HG03066 (cell line): ENCODE results near the gene TDRKH.

ENCODE experiments used
- ATAC-seq: cut with Tn5 transposase; IDR thresholded peaks from one replicate; pipeline ENCODE4 v1.9.1; 2021; ENCODE audit warnings: low read depth; ENCODE audit not compliant: unreplicated experiment

The TDRKH gene

GRCh38 chr1:151790071-151790939, at the start of gene TDRKH:
Gene TDRKH, minus strand, starts transcription at chr1:151790500. Its CDS starts 7,478 bp downstream, at chr1:151783022.
- peak; percentile 94 for ATAC-seq

GRCh38 chr1:151839457-151840403, 49.4 kb upstream of the TDRKH start, which contains the start of gene C2CD4D:
Gene C2CD4D, minus strand, starts transcription at chr1:151839820. Its CDS starts 831 bp downstream, at chr1:151838989.
- ATAC-seq, result no peak

GRCh38 chr1:151839082-151839412, 48.7 kb upstream of the TDRKH start:
- ATAC-seq, result no peak

GRCh38 chr1:151838222-151839081, 48.2 kb upstream of the TDRKH start:
- ATAC-seq, result no peak

GRCh38 chr1:151837884-151838221, 47.6 kb upstream of the TDRKH start:
- ATAC-seq, result no peak

GRCh38 chr1:151837197-151837596, 46.9 kb upstream of the TDRKH start:
- ATAC-seq, result no peak

GRCh38 chr1:151835596-151835995, 45.3 kb upstream of the TDRKH start:
- ATAC-seq, result no peak

GRCh38 chr1:151834239-151834638, 43.9 kb upstream of the TDRKH start:
- no peak for ATAC-seq

- ATAC-seq, result no peak
Measured at GRCh38 chr1:151833172-151833900, 43.0 kb upstream of the TDRKH start.

- ATAC-seq, result no peak
Measured at GRCh38 chr1:151832318-151832980, 42.1 kb upstream of the TDRKH start.

GRCh38 chr1:151831605-151832004, 41.3 kb upstream of the TDRKH start, which contains the start of gene RORC:
Gene RORC, minus strand, starts transcription at chr1:151831802. Its CDS starts 38 bp downstream, at chr1:151831764.
- no peak for ATAC-seq

GRCh38 chr1:151831256-151831591, 40.9 kb upstream of the TDRKH start:
- ATAC-seq, result no peak

GRCh38 chr1:151830055-151830454, 39.8 kb upstream of the TDRKH start:
- no peak for ATAC-seq

GRCh38 chr1:151829352-151830046, 39.2 kb upstream of the TDRKH start:
- ATAC-seq, result no peak

- ATAC-seq, result no peak
Measured at GRCh38 chr1:151828921-151829320, 38.6 kb upstream of the TDRKH start.

GRCh38 chr1:151827853-151828252, 37.6 kb upstream of the TDRKH start:
- no peak for ATAC-seq

- ATAC-seq, result no peak
Measured at GRCh38 chr1:151825751-151826660, 35.7 kb upstream of the TDRKH start.

- ATAC-seq, result no peak
Measured at GRCh38 chr1:151825204-151825603, 34.9 kb upstream of the TDRKH start.
